Muscle of leg (tissue), 11 donors: Measurements from ENCODE around the gene TIMM8B. TPM values are rescaled to one million over a fixed set of nuclear protein-coding genes. Genes with fewer than 3 reads are reported as not detected.

Experiments
- DNase-seq: peaks from one replicate; pipeline ENCODE4 v3.0.0; 2013
- H3K27ac ChIP-seq: one replicate; pipeline ENCODE4 v1.5.1; 2013; ENCODE audit warnings: mild to moderate bottlenecking, low read length, control low read depth
- H3K27me3 ChIP-seq: one replicate; pipeline ENCODE4 v1.6.1; 2013; ENCODE audit warnings: low read length; ENCODE audit not compliant: control insufficient read depth, insufficient read depth
- H3K36me3 ChIP-seq: one replicate; pipeline ENCODE4 v1.6.1; 2013; ENCODE audit warnings: low read length; ENCODE audit not compliant: control insufficient read depth, insufficient read depth
- H3K4me1 ChIP-seq: one replicate; pipeline ENCODE4 v1.6.1; 2013; ENCODE audit warnings: low read length; ENCODE audit not compliant: control insufficient read depth, insufficient read depth
- H3K4me3 ChIP-seq: one replicate; pipeline ENCODE4 v1.5.1; 2013; ENCODE audit warnings: low read length, control low read depth
- H3K9me3 ChIP-seq: replicated peaks from 2 replicates; pipeline ENCODE4 v1.6.1; 2013; ENCODE audit warnings: low read depth, low read length; ENCODE audit not compliant: control insufficient read depth
- WGBS: methylation state at CpG from one replicate; pipeline ENCODE4 v1.1.5; 2013; ENCODE audit warnings: missing lambda C conversion rate; ENCODE audit not compliant: insufficient coverage; 5-methylcytosine and 5-hydroxymethylcytosine counted together
- polyA plus RNA-seq, 8 donors: library from polyadenylated mRNA; unstranded; fragments of 120-200 nt; gene quantifications; one replicate each; pipeline versions ENCODE4 v1.2.1 to v1.2.3, GENCODE V29; 2013; ENCODE audit warnings: inconsistent platforms in 1 of 8, low replicate concordance in 1 of 8; ENCODE audit not compliant: insufficient read length in 8 of 8, insufficient read depth in 1 of 8
- total RNA-seq: library from RNA; stranded (reverse); fragments of 120-200 nt; gene quantifications from one replicate; pipeline ENCODE4 v1.2.4, GENCODE V29; 2013

The TIMM8B gene
- total and polyA plus RNA-seq, 9 donors, result 46.6 to 77.2 (median 54.6) TPM

GRCh38 chr11:112087212-112087611, 656 bp upstream of the TIMM8B start:
- peak overlapping the region; percentile 62 for H3K27ac ChIP-seq
- H3K4me1 ChIP-seq, result peaks cover 7% of the 10 kb centered on the region

GRCh38 chr11:112085822-112086421, 634 bp downstream of the TIMM8B start:
- peak overlapping the region; percentile 59 for H3K27ac ChIP-seq

More at GRCh38 chr11:112087212-112087611, 656 bp upstream of the TIMM8B start:
- Histone ChIP-seq H3K27me3 (no peaks in the 10 kb centered on the region), H3K4me3 (peak overlapping the region; percentile 97), H3K9me3 (no peaks in the 10 kb centered on the region), H3K36me3 (peaks cover 59% of the 10 kb centered on the region)
- no peak for DNase-seq
- WGBS, result 24% methylated on average over 6 of the region's 10 CpGs

DNA sequence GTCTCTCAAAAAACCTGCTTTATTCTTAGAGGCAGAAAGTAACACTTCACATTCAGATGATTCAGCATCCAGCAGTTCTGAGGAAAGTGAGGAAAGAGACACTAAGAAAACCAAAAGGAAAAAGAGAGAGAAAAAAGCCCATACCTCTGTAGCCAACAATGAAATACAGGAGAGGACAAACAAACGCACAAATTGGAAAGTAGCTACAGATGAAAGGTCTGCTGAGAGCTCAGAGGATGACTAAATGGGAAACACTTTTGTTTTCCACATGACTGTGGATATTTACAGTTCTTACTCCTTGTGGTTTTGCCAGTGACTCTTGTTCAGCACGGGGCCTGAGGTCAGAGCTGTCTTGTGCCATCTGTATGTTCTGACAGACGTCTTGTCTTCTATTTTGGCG, 3.8 kb downstream of the TIMM8B start:
- H3K36me3 ChIP-seq, result peaks cover 42% of the 10 kb centered on the region
- no peak overlapping the region for H3K4me3 ChIP-seq
- no peak for DNase-seq
- no peak overlapping the region for H3K27ac ChIP-seq
- 83% methylated on average over 1 of the region's 4 CpGs for WGBS
- H3K9me3 ChIP-seq, result no peaks in the 10 kb centered on the region
- peaks cover 4% of the 10 kb centered on the region for H3K4me1 ChIP-seq
- no peaks in the 10 kb centered on the region for H3K27me3 ChIP-seq

More at GRCh38 chr11:112085822-112086421, 634 bp downstream of the TIMM8B start:
- H3K9me3 ChIP-seq, result no peaks in the 10 kb centered on the region
- peaks cover 46% of the 10 kb centered on the region for H3K36me3 ChIP-seq
- 0% methylated on average over 9 of the region's 19 CpGs for WGBS
- no peaks in the 10 kb centered on the region for H3K27me3 ChIP-seq
- no peak for DNase-seq
- H3K4me3 ChIP-seq, result peak overlapping the region; percentile 97
- peaks cover 7% of the 10 kb centered on the region for H3K4me1 ChIP-seq

DNA sequence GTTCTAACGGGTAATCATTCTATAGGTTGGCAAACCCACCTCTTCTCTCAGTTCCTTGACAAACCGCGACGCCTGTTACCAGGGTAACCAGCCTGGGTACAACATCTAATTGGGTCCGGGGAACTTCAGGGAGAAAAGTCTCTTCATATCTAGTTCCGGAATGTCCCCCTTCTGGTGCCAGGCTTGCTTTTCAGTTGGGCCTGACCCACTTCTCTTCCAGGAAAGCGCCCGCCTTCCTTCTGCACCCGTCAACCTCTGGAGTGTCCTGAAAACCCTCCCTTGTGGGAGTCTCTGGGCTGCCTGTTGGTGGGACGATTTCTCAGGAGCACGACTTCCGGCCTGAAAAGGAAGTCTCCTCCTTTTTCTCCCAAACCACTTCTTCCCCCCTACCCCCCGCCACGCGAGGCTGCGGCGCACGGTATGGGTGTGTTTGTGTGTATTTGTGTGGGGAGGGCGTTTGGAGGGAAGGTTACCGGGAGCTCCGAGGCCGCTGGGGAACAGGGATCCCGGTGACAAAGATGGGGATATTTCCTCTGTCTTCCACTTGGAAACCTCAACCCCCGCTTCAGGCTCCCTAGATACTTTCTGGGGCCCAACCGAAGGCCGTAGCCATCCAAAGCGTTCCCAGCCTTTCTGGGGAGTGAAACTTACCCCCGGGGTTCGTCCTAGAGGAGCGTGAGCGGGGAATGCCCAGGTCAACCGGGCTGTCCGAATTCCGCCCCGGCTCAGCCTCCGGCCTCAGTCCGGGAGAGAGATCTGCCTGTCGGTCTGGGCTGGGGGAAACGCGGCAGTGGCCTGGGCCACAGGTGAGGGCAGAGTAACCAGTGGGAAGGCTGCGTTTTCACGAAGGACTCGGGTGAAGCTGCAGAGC, 12.4 kb downstream of the TIMM8B start, which contains the start of the genes NKAPD1 and PIH1D2:
TSS of gene NKAPD1 (plus strand) at position 359 of the 871 bp plus-strand sequence. CDS start 1,276 bp downstream, outside the sequence.
TSS of gene PIH1D2 (minus strand) at position 77 of the 871 bp plus-strand sequence. CDS start 843 bp downstream, outside the sequence.
- Histone ChIP-seq H3K27me3 (no peaks in the 10 kb centered on the region), H3K36me3 (peaks cover 15% of the 10 kb centered on the region), H3K4me3 (peak within 1 kb of the TSS; percentile 64), H3K4me1 (peaks cover 5% of the 10 kb centered on the region), H3K27ac (peak within 1 kb of the TSS; percentile 92), H3K9me3 (no peaks in the 10 kb centered on the region)
- WGBS, result 0% methylated on average over 19 of the region's 43 CpGs
- DNase-seq, result peak; percentile 93

DNA sequence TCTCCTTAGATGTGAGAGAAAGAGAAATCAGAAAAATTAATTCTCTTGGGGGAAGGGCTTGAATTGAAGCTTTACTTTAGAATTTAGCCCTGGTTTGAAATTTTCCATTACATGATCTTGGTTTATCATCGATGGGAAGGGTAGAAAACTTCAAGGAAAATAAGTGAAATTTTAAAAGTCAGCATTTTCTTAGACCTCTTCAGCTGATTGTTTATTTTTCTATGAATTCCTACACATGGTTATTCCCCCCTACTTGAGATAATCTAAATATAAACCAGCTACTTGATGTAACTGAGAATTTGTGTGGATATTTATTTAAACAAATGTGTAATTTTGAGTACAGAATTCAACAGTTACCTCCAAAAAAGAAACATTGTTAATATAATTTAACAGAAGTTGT, 23.6 kb downstream of the TIMM8B start:
- Histone ChIP-seq H3K36me3 (peaks cover 19% of the 10 kb centered on the region), H3K9me3 (no peaks in the 10 kb centered on the region)
- no CpG with 5 or more reads among the region's 1 CpG for WGBS

DNA sequence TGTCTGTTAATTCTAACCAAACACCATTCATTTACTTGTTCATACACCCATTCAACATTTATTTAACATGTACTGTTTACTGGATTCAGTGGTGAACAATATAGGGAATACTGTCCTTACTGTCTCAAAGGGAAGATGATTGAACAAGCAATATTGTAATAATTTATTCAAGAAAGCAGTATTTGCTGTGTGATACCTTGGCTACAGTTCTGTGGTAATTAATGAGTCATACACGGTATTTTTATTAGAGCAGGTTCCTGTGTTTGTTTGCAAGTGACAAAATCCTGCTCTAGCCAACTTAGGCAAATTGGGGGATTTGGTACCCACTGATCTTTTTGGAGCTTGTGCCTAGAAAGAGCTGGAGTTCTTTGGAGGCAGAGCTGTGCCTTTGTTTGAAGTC, 28.5 kb downstream of the TIMM8B start:
- Histone ChIP-seq H3K4me1 (no peaks in the 10 kb centered on the region), H3K27me3 (no peaks in the 10 kb centered on the region), H3K4me3 (no peak overlapping the region), H3K36me3 (peaks cover 29% of the 10 kb centered on the region), H3K27ac (no peak overlapping the region), H3K9me3 (no peaks in the 10 kb centered on the region)
- DNase-seq, result no peak
- WGBS, result no CpG with 5 or more reads among the region's 1 CpG

More for the DNA sequence above, 23.6 kb downstream of the TIMM8B start:
- Histone ChIP-seq H3K4me3 (no peak overlapping the region), H3K27me3 (no peaks in the 10 kb centered on the region), H3K27ac (no peak overlapping the region), H3K4me1 (no peaks in the 10 kb centered on the region)
- DNase-seq, result no peak

DNA sequence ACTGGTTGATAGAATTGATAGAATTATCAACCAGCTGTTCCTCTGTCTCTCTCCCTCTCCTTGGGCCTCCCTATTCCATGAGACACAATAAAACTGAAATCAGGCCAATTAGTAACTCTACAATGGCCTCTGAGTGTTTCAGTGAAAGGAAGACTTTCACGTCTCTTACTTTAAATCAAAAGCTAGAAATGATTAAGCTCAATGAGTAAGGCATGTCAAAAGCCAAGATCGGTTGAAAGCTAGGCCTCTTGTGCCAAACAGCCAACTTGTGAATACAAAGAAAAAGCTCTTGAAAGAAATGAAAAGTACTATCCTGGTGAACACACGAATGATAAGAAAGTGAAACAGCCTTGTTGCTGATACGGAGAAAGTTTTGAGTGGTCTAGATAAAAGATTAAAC, 29.4 kb downstream of the TIMM8B start:
- DNase-seq, result no peak
- Histone ChIP-seq H3K9me3 (no peaks in the 10 kb centered on the region), H3K27me3 (no peaks in the 10 kb centered on the region), H3K36me3 (peaks cover 32% of the 10 kb centered on the region), H3K4me1 (no peaks in the 10 kb centered on the region), H3K4me3 (no peak overlapping the region), H3K27ac (no peak overlapping the region)
- WGBS, result 100% methylated on average over 1 of the region's 4 CpGs

DNA sequence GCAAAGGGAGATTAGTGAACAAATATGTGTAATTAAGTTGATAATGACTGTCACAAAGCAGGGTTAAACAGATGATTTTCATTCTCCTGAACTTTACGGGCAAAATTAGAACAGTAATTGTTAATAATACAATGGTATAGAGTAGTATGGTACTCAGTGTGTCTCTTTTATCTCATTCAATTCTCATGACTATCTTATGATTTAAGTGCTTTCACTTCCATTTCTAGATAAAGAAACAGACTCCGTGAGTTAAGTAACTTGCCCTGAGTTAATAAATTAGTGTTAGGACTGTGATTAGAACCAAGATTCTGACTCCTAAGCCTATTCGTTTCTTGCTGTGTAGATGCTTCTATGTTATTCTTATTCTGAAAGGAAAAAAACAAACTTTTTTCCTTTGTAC, 34.8 kb downstream of the TIMM8B start:
- H3K27me3 ChIP-seq, result no peaks in the 10 kb centered on the region
- DNase-seq, result no peak
- no peaks in the 10 kb centered on the region for H3K9me3 ChIP-seq
- H3K4me3 ChIP-seq, result no peak overlapping the region
- no peak overlapping the region for H3K27ac ChIP-seq
- no CpG with 5 or more reads among the region's 3 CpGs for WGBS
- no peaks in the 10 kb centered on the region for H3K4me1 ChIP-seq
- H3K36me3 ChIP-seq, result peaks cover 34% of the 10 kb centered on the region

DNA sequence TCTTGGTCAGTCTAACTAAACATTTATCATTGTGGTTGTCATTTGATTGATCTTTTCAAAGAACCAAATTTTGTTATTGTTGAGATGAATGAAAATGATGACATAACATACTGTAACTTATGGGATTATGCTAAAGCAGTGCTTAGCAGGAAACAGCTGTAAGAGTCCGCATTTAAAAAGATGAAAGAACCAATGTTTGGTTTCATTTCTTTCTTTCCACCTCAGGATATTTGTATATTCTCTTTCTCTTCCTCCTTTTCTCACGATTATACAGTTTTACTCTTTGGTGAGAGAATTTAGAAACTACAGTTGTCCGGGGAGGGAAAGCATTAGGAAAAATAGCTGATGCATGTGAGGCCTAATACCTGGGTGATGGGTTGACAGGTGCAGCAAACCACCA, 35.8 kb downstream of the TIMM8B start:
- Histone ChIP-seq H3K27me3 (no peaks in the 10 kb centered on the region), H3K27ac (no peak overlapping the region), H3K4me3 (no peak overlapping the region), H3K36me3 (peaks cover 34% of the 10 kb centered on the region), H3K4me1 (no peaks in the 10 kb centered on the region), H3K9me3 (no peaks in the 10 kb centered on the region)
- DNase-seq, result no peak
- no CpG with 5 or more reads among the region's 3 CpGs for WGBS

DNA sequence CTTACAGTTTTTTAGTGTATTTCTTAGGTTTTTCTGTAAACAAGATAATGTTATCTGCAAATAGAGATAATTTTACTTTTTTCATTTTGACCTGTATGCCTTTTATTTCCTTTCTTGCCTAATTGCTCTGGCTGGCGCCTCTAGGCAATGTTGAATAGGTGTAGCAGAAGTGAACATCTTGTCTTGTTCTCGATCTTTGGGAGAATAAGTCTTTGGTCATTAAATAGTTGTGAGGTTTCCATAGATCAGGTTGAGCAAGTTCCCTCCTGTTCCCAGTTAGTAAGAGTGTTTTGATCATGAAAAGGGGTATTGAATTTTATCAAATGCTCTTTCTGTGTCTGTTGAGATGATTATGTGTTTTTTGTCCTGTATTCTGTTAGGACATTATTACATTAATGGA, 36.8 kb downstream of the TIMM8B start:
- H3K4me3 ChIP-seq, result no peak overlapping the region
- 0% methylated on average over 1 of the region's 2 CpGs for WGBS
- H3K4me1 ChIP-seq, result no peaks in the 10 kb centered on the region
- H3K36me3 ChIP-seq, result peaks cover 38% of the 10 kb centered on the region
- no peak overlapping the region for H3K27ac ChIP-seq
- no peak for DNase-seq
- H3K9me3 ChIP-seq, result no peaks in the 10 kb centered on the region
- H3K27me3 ChIP-seq, result no peaks in the 10 kb centered on the region
